ENCODE measurements around the gene HIF3A.
A peak's percentile ranks its signal among the peaks of the same experiment; 100 is the strongest.
"Not testable (repeated sequence)": the region's sequence is repeated elsewhere in the genome, so short reads cannot be mapped to it uniquely, and the experiment has no call there.

The HIF3A gene

GRCh38 chr19:46295401-46296201 lies 1.2 kb upstream of the HIF3A start:
- DNase-seq: no peak

DNA sequence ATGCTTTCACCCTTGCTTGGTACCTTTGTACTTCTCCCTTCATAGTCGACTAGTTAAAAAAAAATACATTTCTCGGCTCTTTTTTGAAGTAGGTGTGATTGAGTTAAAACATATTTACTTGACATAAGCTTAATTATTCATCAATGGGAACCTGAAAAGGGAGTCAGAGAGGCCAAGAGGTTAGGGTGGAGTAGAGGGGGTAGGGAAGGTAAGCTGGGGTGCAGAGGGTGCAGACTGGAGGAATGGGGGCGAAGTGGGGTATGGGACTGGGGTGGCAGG lies 701 bp upstream of the HIF3A start:
- no peak for DNase-seq

DNA sequence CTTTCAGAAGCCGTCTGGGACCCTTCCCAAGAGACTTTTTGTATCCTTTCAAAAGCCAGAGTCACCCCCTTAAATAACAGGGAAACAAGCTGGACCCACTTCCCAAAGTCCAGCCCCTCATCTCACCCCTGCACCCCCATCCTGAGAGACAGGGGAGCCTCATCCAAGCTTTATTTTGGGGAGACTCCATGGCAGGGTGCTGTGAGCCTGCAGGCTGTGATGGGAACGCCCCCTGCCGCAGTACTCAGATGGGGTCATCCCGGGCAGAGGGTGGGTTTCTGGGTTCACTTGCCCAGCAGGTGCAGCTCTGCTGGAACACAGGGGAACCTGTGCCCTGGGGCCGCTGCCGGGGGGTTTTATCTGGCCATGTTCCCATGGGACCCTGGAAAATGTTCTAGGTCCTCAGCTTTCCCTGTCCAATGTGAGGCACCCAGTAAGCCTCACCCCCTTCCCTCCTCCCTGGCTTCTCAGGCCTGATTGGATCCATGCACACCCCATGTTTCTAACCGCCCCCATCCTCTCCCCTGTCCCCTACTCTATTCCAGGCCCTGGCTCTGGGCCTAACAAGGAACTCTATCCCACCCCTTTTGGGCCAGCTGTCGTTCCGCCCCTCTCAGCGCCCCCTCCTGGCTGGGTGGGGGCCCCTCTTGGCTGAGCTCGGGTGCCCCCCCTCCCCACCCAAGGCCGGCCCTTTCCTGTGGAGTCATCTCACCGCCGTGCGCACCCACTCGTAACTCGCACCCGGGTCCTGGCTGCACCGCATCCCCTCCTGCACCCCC lies 1.0 kb downstream of the HIF3A start:
- DNase-seq: no peak

- DNase-seq: no peak
These were observed 1.7 kb downstream of the HIF3A start for GRCh38 chr19:46298479-46299003.

DNA sequence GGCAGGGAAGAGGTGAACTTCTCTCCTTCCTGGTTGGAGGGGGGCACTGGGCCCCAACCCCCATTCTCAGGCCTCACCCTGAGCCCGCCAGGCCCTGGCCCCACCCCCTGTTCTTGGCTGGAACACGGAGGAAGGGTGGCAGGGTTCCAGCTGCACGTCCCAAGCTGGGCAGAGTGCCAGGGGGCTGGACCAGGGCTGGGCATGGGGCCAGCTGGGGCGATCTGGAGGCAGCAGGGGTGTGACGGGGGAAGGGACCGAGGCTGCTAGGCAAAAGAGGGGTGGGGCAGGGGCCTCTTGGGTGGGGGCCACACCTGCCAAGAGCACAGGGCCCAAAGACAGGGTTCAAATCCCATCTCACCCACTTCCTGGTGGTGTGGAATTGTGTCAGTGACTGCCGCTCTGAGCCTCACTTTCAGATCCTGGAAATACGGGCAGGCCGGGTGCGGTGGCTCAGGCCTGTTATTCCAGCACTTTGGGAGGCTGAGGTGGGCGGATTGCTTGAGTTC lies 2.2 kb downstream of the HIF3A start:
- DNase-seq: peak; percentile 82

GRCh38 chr19:46299695-46300094 lies 2.9 kb downstream of the HIF3A start:
- no peak for DNase-seq

GRCh38 chr19:46303322-46303690 lies 6.5 kb downstream of the HIF3A start:
- DNase-seq: no peak

DNA sequence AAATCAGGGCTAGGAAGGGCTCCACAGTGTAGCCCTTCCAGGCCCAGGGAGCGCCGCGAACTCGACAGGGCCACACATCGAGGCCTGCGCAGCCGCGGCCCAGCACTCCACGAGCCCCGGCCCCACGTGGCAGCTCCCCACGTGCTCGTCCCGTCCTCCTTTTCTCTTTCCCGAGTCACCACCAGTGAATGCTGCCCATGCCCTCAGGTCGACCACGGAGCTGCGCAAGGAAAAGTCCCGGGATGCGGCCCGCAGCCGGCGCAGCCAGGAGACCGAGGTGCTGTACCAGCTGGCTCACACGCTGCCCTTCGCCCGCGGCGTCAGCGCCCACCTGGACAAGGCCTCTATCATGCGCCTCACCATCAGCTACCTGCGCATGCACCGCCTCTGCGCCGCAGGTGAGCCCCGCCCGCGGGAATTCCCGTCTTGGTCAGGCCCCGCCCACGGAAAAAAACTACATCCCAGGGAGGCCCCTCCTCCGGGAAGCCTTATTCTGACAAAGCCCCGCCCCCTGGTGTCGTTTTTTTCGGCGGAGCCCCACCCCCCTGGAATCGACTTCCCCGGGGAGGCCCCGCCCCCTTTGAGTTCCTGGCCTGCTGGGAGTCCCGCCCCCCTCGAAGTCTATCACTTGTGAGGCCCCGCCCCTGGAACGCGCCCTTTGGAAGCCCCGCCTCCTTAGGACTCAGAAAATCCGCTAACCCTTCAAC lies 7.0 kb downstream of the HIF3A start:
- DNase-seq: no peak

- no peak for DNase-seq
These were observed 9.7 kb downstream of the HIF3A start for GRCh38 chr19:46306501-46306900.

DNA sequence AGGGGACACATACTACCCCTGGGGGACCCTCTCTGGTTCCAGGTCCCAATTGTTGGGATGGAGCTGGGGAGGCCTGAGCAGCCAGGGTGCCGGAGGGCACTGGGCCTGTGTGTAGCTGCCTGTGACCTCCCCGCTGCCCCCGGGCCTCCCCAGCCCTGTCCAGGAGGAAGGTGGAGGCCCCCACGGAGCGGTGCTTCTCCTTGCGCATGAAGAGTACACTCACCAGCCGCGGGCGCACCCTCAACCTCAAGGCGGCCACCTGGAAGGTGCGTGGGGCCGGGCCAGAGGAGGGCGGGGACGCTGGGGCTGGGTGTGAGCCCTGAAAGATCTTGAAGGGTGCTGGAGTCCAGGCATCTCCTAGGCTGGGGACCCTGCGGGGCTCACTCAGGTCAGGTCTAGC lies 11.7 kb downstream of the HIF3A start:
- DNase-seq: no peak

GRCh38 chr19:46309056-46309455 lies 12.2 kb downstream of the HIF3A start:
- no peak for DNase-seq

GRCh38 chr19:46311444-46311843 lies 14.6 kb downstream of the HIF3A start:
- no peak for DNase-seq

GRCh38 chr19:46313540-46314469 lies 17.0 kb downstream of the HIF3A start:
- not testable (repeated sequence) for DNase-seq

GRCh38 chr19:46317339-46317738 lies 20.5 kb downstream of the HIF3A start:
- DNase-seq: no peak

DNA sequence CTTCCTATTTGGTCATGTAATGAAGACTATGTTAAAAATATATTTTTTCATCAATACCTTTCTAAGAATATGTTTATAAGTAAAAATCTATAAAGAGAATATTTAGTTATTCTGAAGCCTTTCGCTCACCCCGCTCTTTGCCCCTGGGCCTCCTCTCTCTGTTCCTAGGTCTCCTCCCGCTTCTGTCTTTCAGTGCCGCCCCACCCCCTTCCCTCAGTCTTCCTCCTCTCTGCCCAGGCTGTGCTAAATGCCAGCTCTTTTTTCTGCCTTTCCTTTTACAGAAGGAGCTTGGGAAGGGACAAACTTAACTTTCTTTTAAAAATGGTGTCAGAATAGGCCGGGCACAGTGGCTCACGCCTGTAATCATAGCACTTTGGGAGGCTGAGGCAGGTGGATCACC lies 22.8 kb downstream of the HIF3A start:
- DNase-seq: no peak

- DNase-seq: no peak
These were observed 23.7 kb downstream of the HIF3A start for GRCh38 chr19:46320559-46320958.

- no peak for DNase-seq
These were observed 24.8 kb downstream of the HIF3A start for GRCh38 chr19:46321653-46322052.

DNA sequence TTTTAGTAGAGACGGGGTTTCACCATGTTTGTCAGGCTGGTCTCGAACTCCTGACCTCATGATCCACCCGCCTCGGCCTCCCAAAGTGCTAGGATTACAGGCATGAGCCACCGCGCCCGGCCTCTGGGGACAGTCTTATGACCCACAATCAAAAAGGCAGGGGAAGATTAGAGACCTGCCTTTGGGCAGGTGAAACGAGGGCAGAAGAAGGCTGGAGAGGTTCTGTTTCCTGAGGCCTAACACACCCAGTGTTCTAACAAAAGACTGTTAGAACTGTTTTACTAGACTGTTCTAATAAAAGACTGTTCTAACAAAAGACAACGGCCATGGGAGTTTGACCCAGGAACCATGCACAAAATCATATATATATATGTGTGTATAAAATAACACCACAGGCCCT lies 26.4 kb downstream of the HIF3A start:
- not testable (repeated sequence) for DNase-seq

- DNase-seq: no peak
These were observed 27.4 kb downstream of the HIF3A start for GRCh38 chr19:46324277-46324676.

DNA sequence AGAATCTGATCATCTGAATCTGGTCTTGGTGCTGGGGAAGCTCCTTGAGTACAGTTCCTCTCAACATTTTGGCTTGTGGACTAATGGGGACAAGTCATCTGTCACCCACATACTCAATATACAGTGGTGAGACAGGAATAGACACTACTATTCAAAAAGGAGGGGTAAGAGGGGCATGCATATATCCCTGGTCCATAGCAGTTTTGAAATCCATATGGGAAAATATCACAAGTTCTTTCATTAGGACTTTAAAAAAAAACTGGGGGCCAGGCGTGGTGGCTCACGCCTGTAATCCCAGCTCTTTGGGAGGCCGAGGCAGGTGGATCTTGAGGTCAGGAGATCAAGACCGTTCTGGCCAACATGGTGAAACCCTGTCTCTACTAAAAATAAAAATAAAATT lies 29.8 kb downstream of the HIF3A start:
- DNase-seq: no peak

GRCh38 chr19:46328079-46328478 lies 31.2 kb downstream of the HIF3A start:
- DNase-seq: no peak

DNA sequence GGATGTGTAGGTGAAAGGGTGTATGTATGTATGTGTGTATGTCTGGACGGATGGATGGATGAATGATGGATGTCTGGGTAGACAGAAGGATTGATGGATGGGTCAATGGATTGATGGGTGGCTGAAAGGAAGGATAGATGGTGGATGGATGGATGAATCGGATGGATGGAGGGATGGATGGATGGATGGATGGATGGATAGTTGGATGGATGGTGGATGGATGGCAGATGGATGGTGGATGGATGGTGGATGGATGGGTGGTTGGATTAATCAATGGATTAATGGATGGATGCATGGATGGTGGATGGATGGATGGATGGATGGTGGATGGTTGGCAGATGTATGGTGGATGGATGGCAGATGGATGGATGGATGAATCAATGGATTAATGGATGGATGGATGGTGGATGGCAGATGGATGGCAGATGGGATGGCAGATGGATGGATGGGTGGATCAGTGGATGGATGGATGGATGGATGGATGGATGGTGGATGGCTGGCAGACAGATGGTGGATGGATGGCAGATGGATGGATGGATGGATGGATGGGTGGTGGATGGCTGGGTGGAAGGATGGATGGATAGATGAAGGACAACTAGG lies 33.6 kb downstream of the HIF3A start:
- DNase-seq: no peak
